Spleen (tissue), 7 donors: ENCODE data around the gene ATRX.
"Not testable (repeated sequence)": the region's sequence is repeated elsewhere in the genome, so short reads cannot be mapped to it uniquely, and the experiment has no call there.

Experiments
- POLR2A ChIP-seq, 3 donors: fragments of 450-650 bp; IDR thresholded peaks; one replicate each; pipeline ENCODE4 v1.5.1; 2017; ENCODE audit warnings: antibody characterized with exemption in 3 of 3, mild to moderate bottlenecking in 1 of 3
- POLR2AphosphoS5 ChIP-seq, 3 donors: sonication (generic); formaldehyde crosslinking; IDR thresholded peaks; one replicate each; pipeline ENCODE4 v1.5.1; 2017; ENCODE audit warnings: antibody characterized with exemption in 3 of 3
- TF ChIP-seq, protein P1 (sequence below), 11 experiments: fragments of 200-600 bp in 7 of 11; fragments of 450-650 bp in 4 of 11; sonication (generic) in 4 of 11; IDR thresholded peaks in 8 of 11; conservative IDR thresholded peaks in 3 of 11; 1 replicate in 7 of 11; 2 replicates in 4 of 11; pipeline versions ENCODE4 v1.4.0 to v1.8.0; 2016 to 2021; ENCODE audit warnings: antibody characterized with exemption in 11 of 11, inconsistent platforms in 4 of 11, mild to moderate bottlenecking in 1 of 11
- donor health status: DM: no; HTN: no; CAD: no; lungs with moderate emphysema.
- donor health status: DM: no; HTN: no; CAD: no.
- donor health status: DM: no; HTN: no; CAD: no.

DNA sequence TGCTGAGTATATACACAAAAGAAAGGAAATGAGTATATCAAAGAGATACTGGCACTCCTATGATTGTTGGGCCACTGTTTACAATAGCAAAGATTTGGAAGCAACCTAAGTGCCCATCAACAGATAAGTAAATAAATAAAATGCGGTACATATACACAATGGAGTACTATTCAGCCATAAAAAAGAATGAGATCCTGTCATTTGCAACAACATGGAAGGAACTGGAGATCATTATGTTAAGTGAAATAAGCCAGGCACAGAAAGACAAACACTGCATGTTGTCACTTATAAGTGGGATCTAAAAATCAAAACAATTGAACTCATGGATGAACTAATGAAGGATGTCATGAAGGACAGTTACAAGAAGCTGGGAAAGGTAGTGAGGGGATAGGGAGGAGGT lies 100.3 kb downstream of the ATRX start:
- TF ChIP-seq, protein P1, sequence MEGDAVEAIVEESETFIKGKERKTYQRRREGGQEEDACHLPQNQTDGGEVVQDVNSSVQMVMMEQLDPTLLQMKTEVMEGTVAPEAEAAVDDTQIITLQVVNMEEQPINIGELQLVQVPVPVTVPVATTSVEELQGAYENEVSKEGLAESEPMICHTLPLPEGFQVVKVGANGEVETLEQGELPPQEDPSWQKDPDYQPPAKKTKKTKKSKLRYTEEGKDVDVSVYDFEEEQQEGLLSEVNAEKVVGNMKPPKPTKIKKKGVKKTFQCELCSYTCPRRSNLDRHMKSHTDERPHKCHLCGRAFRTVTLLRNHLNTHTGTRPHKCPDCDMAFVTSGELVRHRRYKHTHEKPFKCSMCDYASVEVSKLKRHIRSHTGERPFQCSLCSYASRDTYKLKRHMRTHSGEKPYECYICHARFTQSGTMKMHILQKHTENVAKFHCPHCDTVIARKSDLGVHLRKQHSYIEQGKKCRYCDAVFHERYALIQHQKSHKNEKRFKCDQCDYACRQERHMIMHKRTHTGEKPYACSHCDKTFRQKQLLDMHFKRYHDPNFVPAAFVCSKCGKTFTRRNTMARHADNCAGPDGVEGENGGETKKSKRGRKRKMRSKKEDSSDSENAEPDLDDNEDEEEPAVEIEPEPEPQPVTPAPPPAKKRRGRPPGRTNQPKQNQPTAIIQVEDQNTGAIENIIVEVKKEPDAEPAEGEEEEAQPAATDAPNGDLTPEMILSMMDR (IDR thresholded peaks at IDR 0.05 in 8 of 11, conservative IDR thresholded peaks at IDR 0.05 in 3 of 11): not testable (repeated sequence)
- not testable (repeated sequence) for TF ChIP-seq POLR2A, POLR2AphosphoS5 (IDR thresholded peaks at IDR 0.05)
